ENCODE results near the gene MMP21.

DNA sequence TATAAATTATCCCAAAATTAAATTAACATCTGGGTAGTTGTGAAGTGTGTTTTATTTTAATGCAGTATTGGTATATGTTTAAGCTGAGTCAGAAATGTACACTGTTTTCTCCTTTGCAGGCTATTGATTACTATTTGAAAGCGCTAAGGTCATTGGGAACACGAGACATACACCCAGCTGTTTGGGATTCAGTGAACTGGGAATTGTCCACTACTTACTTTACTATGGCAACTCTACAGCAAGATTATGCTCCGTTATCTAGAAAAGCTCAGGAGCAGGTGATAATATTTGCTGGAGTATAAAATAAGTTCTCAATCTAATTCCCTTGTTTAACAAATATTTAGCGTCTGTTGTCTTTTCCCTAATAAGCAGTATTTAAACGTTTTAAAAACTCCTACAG is 28.2 kb downstream of the MMP21 start:
- TF ChIP-seq MAX (IDR thresholded peaks at IDR 0.05): no peak
- no peak for TF ChIP-seq CREB1 (IDR thresholded peaks at IDR 0.05; ENCODE audit: low read depth)
- no peak for TF ChIP-seq FOXM1 (IDR thresholded peaks at IDR 0.05; ENCODE audit: borderline replicate concordance, low read depth)
- no peak for TF ChIP-seq ZBTB7A (IDR thresholded peaks at IDR 0.05; ENCODE audit: low read depth)
- TF ChIP-seq REST (IDR thresholded peaks at IDR 0.05; ENCODE audit: low read depth): no peak
- no peak for TF ChIP-seq EP300 (IDR thresholded peaks at IDR 0.05; ENCODE audit: borderline replicate concordance)
- no peak for TF ChIP-seq TAF1 (IDR thresholded peaks at IDR 0.05; ENCODE audit: low read depth)
- no peak for TF ChIP-seq YY1 (IDR thresholded peaks at IDR 0.05; ENCODE audit: low read depth)
- TF ChIP-seq EGR1 (IDR thresholded peaks at IDR 0.05): no peak
- TF ChIP-seq TEAD4 (IDR thresholded peaks at IDR 0.05): no peak
- TF ChIP-seq NFIC (IDR thresholded peaks at IDR 0.05): no peak
